Measurements from ENCODE around the gene PLA2G4E.

PLA2G4E gene

DNA sequence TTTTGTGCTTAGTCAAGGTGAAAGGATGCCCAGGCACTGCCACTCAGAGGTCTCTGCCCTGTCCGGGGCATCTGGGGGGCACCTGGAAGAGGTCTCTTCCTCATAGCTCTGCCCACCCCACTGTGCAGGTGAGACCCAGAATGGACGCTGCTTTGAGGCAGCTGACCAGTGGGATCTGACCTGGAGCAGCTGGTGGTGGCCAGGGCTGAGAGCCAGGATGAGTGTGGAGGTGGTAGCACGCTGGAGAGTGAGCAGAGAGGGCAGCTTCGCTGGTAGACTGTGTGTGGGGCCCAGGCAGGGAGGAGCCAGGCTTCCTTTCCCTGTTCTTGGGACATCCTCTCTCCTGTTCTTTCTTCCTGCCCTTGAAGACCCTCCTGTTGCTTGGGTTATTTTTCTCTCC is 32.2 kb upstream of the PLA2G4E start:
- DNase-seq, result no peak

DNA sequence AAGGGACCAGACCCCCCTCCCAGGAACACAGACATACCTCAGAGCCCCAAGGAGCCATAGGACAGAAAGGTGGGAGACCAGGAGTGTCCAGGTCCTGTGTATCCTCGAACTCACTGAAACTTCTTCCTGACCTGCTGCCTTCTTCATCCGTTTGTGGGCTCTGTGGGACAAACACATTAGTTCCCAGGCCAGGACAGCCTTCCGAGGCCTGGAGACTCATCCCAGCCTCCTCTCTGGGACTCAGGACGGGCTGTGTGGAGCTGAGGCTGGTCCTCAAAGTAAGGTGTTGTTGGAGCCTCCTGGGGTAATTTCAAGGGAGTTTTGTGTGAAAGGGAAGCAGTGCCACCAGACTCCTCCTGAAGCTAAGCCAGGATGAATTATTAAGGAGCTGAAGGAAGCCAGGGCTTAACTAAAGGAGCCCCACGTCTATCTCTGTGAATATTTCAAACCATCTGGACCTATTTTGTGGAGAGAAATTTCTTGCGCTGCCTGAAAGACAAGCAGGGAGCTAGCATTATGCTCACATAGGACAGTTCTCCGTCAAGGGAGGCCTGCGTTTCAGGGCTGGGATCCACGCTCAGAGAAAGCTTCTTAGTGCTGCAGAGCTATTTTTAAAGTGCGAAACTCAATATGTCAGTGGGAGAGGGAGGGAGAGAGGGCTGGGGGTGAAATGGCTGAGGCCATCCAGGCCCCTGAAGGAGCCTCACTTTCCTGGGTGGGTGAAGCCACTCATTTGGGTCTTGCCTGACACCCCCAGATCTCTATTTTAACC is 29.8 kb upstream of the PLA2G4E start:
- no peak for DNase-seq

DNA sequence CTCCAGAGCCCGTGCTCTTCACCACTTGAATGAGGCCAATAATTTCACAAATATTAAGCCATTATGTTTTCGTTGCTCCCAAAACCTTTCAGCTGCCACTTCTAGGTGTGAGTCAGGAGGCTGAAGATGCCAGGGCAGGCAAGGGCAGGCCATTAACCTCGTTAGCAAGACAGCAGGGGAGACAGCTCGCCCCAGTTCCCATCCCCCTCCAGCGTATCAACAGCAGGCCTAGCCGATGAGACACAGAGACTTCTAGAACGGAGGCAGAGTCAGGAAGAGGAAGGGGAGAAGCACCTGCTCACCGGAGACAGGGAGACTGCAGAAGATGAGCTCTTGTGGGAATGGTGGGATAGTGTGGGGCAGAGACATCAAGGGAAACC is 28.0 kb upstream of the PLA2G4E start:
- DNase-seq, result no peak

DNA sequence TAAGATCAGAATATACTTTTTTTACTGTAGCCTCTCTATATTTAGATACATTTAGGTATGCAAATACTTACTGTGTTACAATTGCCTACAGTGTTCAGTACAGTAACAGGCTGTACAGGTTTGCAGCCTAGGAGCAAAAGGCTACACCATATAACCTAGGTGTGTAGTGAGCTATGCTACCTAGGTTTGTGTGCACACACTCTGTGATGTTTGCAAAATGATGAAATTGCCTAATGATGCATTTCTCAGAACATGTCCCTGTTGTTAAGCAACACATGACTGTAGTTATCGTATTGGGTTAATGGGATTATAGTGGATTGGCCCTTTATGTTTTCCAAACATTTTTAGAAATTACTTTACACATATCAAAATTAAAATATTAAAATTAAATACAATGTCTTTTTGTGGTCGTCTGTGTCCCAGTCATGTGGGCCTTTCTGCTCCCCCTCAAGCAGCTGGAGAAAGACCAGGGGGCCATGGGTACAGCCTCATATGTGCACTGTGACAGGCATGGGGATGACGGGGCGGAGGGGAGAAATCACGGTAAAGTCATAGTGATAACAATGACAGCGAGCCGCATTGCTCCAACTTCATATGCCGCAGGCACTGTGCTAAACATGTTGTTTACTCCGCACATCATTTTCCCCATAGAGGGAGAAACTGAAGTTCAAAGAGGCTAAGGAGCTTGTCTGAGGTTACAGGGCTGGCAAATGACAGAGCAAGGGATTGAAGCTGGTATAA is 27.4 kb upstream of the PLA2G4E start:
- no peak for DNase-seq

DNA sequence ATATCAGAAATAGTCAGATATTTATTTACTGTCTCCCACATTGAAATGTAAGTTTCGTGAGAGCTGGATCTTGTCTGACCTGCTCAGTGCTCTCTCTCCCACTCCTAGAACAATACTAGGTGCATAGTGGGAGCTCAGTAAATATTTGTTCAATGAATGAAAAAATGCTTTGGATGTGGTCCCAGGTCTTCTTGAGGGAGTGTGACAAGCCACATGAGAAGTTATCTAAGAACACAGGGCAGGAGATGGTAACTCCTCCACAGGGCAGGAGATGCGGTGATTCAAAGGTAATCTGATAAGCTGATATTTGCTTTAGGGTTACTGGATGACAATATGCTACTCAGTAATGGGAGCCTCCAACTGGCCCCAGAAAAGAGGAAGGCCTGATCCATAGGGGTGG is 25.8 kb upstream of the PLA2G4E start:
- no peak for DNase-seq

DNA sequence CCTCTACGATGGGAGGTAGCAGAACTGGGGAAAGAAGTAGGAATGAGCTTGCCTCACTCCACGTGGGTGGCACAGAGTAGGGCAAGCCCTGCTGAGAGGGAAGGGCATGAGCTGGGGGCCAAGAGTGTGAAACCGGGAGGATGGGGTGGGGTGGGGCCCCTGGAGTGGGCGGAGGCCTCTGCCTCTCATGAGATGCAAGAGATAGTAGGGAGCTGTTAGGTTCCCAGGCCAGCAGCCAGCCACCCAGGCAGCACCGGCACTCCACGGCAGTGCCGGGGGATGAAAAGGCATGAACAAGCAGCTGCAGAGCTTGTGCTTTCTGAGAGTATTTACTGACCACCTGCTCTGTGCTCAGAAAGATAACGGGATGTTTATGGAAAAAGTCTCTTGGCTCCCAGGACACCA is 24.4 kb upstream of the PLA2G4E start:
- peak; percentile 17 for DNase-seq

DNA sequence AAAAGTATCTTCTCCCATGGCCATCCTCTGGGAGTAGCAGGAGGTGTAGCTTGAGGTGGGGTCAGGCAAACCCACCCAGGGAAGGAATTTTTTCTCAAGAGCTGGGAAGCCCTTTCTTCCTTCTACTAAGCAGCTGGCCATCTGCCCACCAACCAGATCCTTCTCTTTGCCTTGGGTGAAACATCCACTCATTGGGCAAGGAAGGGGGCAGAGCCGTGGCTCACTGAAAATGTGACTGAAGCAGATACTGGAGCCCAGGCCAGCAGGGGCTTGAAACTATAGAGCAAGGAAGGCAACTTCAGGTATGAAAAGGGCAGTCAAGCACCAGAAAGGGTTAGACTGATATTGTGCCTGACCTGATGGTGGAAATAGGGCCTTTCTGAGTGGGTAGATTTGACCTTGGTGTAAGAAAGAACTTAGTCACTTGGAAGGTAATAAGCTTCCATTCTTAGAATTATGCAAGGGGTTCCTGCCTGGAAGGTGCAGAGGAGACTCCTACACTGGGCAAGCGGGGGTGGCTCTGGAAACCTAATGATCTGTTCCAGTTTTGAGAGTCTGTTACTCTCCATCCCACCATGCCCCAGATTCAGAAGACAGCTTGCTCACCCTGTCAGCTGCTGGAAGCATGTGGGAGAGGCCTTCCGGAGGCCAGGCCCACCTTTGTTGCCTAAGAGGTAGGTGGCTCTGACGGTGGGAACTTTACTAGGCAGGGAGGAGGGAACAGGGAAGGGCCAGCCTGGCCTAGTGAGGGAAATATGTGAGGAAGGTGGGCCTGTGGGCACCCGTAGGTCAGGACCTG is 22.0 kb upstream of the PLA2G4E start:
- DNase-seq, result no peak

DNA sequence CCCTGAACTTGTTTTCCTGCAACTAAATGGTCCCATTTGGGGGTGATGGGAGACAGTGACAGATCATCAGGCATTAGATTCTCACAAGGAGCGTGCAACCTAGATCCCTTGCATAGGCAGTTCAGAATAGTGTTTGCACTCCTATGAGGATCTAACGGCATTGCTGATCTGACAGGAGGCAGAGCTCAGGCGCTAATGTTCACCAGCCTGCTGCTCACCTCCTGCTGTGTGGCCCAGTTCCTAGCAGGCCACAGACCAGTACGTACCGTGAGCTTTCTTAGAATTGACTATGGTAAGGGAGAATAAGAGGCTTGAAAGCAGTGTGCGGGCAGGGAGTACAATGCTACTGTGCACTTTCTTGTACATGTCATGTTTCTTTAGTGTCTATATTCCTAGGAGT is 17.6 kb upstream of the PLA2G4E start:
- no peak for DNase-seq

DNA sequence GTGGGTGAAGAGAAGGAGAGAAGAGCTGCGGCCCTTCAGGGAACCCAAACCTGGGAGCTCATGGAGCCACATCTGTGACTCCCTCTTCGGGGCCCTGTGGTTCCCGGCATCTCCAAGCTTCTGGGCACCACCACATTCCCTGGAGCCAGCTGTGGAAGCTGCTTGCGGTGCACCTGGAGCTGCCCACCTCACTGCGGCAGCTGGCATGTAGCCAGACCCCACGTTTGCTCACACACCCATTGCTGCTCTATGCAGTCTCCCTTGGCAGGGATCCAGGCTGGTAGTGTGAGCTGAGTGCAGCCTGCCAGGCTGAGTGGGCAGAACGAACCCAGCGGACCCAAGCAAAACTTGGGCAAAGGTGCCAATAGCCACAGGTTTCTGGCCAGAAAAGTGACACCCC is 16.8 kb upstream of the PLA2G4E start:
- DNase-seq, result peak; percentile 12

DNA sequence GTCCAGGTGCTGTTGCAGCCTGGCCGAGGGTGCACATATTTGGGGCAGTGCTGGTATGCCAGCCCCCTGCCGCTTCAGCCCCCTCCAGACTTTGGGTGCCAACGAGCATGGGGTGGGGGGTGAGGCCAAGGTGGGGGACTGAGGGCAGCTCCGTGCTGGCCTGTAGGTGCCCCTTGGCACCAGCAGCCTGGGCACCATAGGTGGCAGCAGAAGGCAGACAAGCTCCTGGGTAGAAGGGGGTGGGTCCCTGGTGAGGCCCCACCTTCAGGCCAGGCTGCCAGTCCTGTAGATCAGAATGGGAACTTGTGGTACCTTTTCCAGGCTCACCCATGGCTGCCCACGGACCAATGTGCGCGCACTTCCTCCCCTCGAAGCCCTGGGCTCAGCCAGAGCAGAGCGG is 16.1 kb upstream of the PLA2G4E start:
- DNase-seq, result no peak

DNA sequence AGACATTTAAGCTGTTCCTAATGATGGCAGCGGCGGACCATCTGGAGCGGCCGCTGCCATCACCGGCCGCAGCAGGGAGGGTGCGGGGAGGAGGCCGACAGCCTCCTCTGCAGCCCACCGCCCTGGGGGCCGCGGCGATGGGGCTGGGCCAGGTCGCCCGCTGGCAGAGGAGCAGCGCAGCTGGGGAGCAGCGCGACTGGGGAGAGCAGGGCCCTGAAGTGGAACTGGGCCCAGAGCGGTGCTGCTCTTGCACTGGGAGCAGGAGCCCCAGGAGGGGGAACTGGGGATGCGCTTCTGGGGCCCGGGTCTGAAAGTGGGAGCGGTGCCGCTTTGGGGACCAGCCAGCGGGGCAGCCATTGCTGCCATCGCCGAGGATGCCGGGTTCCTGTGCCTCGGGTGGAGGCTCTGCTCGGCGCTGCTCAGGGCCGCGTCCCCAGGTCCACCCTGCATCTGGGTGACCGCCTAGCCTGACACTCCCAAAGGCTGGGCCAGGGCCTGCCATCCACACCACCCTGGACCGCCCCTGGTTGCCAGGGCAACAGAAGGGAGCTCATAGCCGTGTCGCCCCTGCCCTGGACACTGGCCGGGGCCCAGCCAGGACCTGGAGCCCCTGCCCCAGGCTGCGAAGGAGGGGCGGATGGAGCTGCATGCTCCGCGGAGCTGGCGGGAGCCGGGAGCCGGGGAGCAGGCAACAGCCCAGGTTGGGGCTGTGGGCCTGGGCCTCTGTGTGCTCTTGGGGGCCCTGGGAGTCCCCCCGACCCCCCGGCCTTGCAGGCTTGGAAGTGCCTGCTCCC is 15.5 kb upstream of the PLA2G4E start:
- DNase-seq, result no peak

DNA sequence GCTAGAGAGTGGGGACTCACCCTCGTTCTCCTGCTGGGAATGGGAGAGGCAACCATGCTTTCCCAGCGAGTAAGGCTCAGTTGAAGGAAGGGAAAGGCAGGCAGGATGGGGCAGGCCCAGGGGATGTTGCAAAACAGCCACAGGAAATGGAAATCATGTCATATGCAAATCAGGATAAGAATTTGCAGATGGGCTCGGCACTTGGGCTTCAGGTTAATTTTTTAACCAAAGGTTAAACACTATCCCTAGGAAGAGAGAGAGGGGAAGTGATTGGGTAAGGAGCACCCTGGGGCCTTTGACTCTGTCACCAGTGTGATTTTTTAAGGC is 14.6 kb upstream of the PLA2G4E start:
- DNase-seq, result no peak

DNA sequence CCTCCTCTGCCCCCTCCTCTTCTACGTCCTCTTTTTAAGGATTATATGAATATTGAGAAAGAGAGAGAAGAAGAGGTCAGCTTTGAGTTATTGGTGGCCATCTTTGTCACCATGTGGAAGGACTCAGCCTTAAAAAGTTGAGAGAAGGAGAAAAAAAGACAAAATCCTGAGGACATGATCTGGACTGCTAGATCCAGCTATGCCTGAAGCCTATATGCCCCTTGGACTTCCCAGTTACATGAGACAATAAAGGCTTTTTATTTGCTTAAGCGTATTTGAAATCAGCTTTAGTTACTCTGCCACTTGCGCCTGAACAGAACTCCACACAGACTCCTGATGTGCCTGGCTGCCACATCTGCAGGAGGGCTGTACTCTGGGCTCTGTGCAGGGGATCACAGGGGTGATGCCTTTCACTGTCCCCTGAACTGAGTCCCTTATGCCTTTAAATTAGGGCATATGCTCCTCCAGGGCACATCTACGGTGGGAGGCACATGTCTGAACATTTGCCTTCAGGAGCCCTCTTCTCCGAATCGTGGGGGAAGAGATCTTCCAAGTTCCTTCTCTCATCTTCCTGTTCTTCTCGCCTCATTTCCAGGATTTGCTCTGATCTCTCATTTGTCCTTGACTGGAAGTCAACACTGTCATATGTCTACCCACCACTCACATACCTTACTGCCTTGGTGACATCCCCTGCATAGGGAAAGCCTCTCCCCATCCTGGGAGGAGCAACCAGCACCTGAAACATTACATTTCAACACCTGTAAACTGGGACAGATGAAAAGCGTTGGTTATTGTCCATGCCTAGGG is 14.0 kb upstream of the PLA2G4E start:
- no peak for DNase-seq

DNA sequence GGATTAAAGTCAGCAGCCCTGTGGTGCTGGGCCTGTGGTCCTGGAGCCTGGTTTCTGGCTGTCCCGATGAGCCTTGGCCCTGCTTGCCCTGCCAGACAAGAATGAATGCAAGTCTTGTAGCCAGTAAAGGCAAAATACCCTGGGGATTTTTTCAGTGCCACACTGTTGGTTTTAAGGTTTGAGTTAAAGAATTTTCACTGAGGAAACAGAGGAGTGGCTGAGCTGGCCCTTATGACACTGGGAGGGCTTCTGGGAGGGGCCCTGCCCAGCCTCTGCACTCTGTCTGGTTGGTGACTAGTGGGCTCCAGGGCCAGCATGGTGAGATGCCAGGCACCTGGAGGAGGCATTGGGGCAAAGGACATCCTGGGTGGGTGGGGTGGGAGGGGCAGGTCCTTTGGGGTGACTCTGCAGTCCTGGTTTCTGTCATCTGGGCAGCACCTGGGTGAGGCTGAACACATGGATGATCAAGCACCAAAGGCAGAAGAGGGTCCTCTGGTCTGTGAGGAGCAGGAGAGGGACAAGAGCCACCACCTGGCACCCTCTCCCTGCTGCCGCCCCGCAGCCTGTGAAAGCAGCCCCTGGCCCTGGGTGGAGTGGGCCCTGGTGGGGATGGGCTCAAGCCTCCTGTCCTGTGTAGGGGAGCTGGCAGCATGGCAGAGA is 12.5 kb upstream of the PLA2G4E start:
- no peak for DNase-seq

DNA sequence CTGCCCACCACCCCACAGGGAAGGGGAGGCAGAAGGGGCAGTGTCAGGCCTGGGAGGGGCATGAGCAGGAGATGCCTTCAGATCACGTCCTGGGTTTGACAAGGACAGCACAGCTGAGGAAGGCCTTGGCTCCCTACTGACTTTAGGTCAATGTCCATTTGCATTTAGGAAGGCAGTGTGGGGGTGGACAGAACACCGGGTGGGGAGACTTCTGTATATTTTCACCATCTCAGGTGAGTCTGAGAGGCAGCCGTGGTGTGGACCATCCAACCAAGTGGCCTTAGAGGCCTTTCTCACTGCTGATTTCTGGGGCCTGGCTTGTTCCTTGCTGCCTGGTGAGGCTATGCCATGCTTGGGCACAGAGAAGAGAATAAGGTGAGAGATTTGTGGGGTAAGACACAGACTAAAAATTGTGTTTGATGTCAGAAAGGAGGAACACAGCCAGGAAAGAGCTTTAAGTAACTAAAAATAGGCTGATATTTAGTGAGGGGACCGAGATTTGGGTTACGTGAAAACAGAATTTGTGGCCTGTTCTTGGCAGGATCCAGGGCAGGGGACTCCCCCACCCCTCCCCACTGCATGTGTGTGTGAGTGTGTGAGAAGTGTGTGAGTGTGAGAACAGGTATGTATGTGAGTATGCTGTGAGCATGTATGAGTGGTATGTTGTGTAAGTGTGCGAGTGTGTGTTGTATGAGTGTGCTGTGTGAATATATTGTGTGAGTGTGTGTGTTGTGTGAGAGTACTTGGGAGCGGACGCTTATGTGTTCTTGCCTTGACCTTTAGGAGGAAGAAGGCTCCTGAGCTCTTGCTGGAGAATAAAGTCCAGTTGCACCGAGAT is 11.8 kb upstream of the PLA2G4E start:
- DNase-seq, result no peak

DNA sequence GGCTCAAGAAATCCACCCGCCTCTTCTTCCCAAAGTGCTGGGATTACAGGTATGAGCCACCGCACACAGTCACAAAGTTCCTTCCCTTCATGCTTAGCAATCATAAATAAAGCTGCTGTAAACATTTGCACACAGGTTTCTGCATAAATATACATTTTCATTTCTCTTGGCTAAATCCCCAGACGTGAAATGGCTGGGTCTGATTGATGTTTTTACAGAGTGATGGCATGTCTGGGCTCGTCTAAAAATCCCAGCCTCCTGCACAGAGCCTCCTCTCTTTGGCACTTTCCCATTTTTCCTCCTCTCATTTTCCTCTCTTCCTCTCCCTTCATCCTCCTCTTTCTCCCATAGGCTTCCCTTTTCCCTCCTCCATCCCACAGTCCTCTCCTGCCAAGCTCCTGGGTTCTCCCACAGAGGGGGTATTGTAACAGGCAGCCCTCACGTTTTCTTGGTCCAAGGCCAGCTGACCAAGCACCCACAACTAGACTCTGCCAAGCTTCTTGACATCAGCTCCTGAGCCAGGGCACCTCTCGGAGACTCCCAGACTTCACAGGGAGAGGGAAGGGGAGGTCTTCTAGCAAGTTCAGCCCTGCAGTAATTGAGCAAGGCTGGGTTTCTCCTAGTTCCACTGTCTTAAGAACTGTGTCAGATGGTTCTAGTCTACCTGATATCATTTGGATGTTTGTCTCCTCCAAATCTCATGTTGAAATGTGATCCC is 10.5 kb upstream of the PLA2G4E start:
- no peak for DNase-seq

DNA sequence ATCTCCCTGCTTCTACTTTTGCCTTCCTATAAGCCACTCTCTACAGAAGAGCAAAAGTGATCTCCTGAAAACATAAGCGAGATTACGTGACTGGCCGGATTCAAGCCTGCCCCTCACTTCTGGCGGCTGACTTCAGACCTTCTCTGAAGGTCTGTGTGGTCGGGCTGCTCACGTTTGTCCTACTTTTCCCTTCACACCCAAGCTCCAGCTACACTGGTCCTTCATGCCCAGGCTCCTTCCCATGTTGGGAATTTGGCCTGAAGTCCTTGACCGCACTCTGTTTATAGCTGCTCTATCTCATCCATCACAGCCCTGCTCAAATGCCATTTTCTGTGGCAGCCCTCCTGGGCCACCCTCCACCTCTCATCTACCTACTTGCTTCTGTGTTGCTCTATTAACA is 6.7 kb upstream of the PLA2G4E start:
- no peak for DNase-seq

DNA sequence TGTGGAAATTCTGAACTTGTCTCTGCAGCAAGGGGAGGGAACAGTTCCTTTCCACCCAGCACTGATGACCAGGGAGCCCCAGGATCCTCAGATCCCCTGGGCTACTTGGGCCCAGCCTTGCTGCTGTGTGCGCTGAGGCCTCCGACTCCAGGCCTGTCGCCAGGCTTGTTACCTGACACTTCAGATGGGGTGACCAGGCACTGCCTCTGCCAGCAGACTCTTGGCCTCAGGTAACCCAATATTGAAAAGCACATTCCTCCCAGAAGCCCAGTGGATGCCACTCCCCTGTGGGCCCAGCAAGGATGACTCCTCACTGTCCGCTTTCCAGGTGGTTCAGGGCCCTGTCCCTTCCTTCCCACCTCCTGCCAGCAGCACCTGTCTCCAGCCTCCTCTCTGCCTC is 3.5 kb upstream of the PLA2G4E start:
- DNase-seq, result no peak

DNA sequence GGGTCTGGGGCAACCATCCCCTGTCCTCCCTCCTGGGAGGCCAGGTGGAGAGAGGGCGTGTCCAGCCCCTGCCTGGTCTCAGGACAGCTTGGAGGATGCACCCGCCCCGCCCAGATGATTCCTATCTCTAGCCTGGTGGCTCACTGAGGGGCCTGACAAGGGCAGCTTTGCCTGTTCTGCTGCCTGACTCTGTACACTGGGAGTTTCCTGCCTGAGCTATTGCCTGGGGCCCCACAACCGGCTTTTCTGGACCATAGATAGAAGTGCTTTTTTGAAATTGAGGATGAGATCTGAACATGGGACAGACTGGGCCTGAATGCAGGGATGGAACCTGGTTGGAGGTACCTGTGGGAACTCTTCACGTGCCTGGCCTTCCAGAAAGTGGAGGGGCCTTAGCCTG is 751 bp upstream of the PLA2G4E start:
- DNase-seq, result no peak
